Measurements from ENCODE around the gene PRKCH.

The PRKCH gene

GRCh38 chr14:61586544-61587055, 265.2 kb downstream of the PRKCH start:
- Histone ChIP-seq H3K4me1 (ENCODE audit: insufficient read depth, low read length) (peaks cover 19% of the 10 kb centered on the region), H3K79me2 (ENCODE audit: insufficient read depth, low read length) (no peaks in the 10 kb centered on the region), H3K9ac (ENCODE audit: low read depth, low read length) (no peak overlapping the region), H3K4me2 (ENCODE audit: insufficient read depth, low read length) (no peak overlapping the region), H2AFZ (ENCODE audit: low read depth, low read length) (no peak overlapping the region), H3K27ac (ENCODE audit: low read length) (no peak overlapping the region), H3K36me3 (ENCODE audit: insufficient read depth, low read length) (no peaks in the 10 kb centered on the region), H3K4me3 (ENCODE audit: low read depth in 1 of 2, low read length in 2 of 2) (no peak overlapping the region), H4K20me1 (ENCODE audit: insufficient read depth, low read length) (0 out of 2 replicates have a peak, but pooled peaks cover 3% of the 10 kb centered on the region), H3K27me3 (ENCODE audit: insufficient read depth, low read length, poor library complexity) (peaks cover 3% of the 10 kb centered on the region), H3K9me3 (ENCODE audit: insufficient read depth, low read length, severe bottlenecking) (no peaks in the 10 kb centered on the region)
- ATAC-seq (ENCODE audit: insufficient read depth, low read depth) = no peak
- DNase-seq = no peak
- TF ChIP-seq, protein P1, sequence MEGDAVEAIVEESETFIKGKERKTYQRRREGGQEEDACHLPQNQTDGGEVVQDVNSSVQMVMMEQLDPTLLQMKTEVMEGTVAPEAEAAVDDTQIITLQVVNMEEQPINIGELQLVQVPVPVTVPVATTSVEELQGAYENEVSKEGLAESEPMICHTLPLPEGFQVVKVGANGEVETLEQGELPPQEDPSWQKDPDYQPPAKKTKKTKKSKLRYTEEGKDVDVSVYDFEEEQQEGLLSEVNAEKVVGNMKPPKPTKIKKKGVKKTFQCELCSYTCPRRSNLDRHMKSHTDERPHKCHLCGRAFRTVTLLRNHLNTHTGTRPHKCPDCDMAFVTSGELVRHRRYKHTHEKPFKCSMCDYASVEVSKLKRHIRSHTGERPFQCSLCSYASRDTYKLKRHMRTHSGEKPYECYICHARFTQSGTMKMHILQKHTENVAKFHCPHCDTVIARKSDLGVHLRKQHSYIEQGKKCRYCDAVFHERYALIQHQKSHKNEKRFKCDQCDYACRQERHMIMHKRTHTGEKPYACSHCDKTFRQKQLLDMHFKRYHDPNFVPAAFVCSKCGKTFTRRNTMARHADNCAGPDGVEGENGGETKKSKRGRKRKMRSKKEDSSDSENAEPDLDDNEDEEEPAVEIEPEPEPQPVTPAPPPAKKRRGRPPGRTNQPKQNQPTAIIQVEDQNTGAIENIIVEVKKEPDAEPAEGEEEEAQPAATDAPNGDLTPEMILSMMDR (IDR thresholded peaks at IDR 0.05; ENCODE audit: borderline replicate concordance, extremely low read depth, low read length, poor library complexity, severe bottlenecking) = no peak
- no peak for TF ChIP-seq EZH2 (IDR thresholded peaks at IDR 0.05; ENCODE audit: borderline replicate concordance, low read depth, low read length, severe bottlenecking)

DNA sequence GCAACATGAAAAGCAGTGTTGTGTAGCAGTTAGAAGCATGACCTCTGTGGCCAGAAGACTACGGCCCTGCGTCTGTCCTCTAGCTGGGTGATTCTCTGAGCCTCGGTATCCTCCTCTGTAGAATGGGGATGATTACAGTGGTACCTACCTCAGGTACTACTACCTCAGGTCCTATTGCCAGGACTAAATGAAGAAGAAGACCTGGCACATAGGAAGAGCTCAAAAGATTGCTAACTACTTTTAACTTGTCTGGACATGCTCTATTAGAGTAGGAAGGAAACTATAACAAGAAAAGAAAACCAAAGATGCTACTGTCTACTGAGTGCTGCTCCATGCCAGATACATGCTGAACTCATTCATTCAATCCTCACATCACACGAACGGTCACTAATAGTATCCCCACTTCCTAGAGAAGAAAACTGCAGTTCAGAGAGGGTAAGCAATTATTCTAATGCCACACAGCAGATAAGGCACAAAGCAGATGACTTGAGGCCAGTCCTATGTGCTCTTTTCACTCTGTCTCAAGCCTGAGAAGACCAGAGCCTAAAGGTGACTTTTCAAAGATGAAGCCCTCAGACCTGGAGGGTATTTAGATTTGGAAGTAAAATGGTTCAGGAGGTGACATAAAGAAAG, 265.8 kb downstream of the PRKCH start:
- DNase-seq = no peak
- H3K79me2 ChIP-seq (ENCODE audit: insufficient read depth, low read length) = no peaks in the 10 kb centered on the region
- no peaks in the 10 kb centered on the region for H3K9me3 ChIP-seq (ENCODE audit: insufficient read depth, low read length, severe bottlenecking)
- no peak overlapping the region for H3K4me3 ChIP-seq (ENCODE audit: low read depth in 1 of 2, low read length in 2 of 2)
- H3K27ac ChIP-seq (ENCODE audit: low read length) = no peak overlapping the region
- H3K36me3 ChIP-seq (ENCODE audit: insufficient read depth, low read length) = no peaks in the 10 kb centered on the region
- peaks cover 19% of the 10 kb centered on the region for H3K4me1 ChIP-seq (ENCODE audit: insufficient read depth, low read length)
- no peak overlapping the region for H3K4me2 ChIP-seq (ENCODE audit: insufficient read depth, low read length)
- no peaks in the 10 kb centered on the region for H3K27me3 ChIP-seq (ENCODE audit: insufficient read depth, low read length, poor library complexity)
- no peak overlapping the region for H3K9ac ChIP-seq (ENCODE audit: low read depth, low read length)
- ATAC-seq (ENCODE audit: insufficient read depth, low read depth) = no peak
- H2AFZ ChIP-seq (ENCODE audit: low read depth, low read length) = no peak overlapping the region
- TF ChIP-seq, protein P1 (IDR thresholded peaks at IDR 0.05; ENCODE audit: borderline replicate concordance, extremely low read depth, low read length, poor library complexity, severe bottlenecking) = no peak
- TF ChIP-seq EZH2 (IDR thresholded peaks at IDR 0.05; ENCODE audit: borderline replicate concordance, low read depth, low read length, severe bottlenecking) = no peak
- 0 out of 2 replicates have a peak, but pooled peaks cover 3% of the 10 kb centered on the region for H4K20me1 ChIP-seq (ENCODE audit: insufficient read depth, low read length)

GRCh38 chr14:61588419-61588901, 267.1 kb downstream of the PRKCH start:
- no peaks in the 10 kb centered on the region for H3K9me3 ChIP-seq (ENCODE audit: insufficient read depth, low read length, severe bottlenecking)
- H2AFZ ChIP-seq (ENCODE audit: low read depth, low read length) = no peak overlapping the region
- no peak overlapping the region for H3K27ac ChIP-seq (ENCODE audit: low read length)
- TF ChIP-seq, protein P1 (IDR thresholded peaks at IDR 0.05; ENCODE audit: borderline replicate concordance, extremely low read depth, low read length, poor library complexity, severe bottlenecking) = no peak
- TF ChIP-seq EZH2 (IDR thresholded peaks at IDR 0.05; ENCODE audit: borderline replicate concordance, low read depth, low read length, severe bottlenecking) = no peak
- no peaks in the 10 kb centered on the region for H3K79me2 ChIP-seq (ENCODE audit: insufficient read depth, low read length)
- 0 out of 2 replicates have a peak, but pooled peaks cover 3% of the 10 kb centered on the region for H4K20me1 ChIP-seq (ENCODE audit: insufficient read depth, low read length)
- H3K27me3 ChIP-seq (ENCODE audit: insufficient read depth, low read length, poor library complexity) = no peaks in the 10 kb centered on the region
- DNase-seq = no peak
- no peak overlapping the region for H3K9ac ChIP-seq (ENCODE audit: low read depth, low read length)
- H3K4me3 ChIP-seq (ENCODE audit: low read depth in 1 of 2, low read length in 2 of 2) = no peak overlapping the region
- peaks cover 19% of the 10 kb centered on the region for H3K4me1 ChIP-seq (ENCODE audit: insufficient read depth, low read length)
- H3K4me2 ChIP-seq (ENCODE audit: insufficient read depth, low read length) = no peak overlapping the region
- no peaks in the 10 kb centered on the region for H3K36me3 ChIP-seq (ENCODE audit: insufficient read depth, low read length)
- ATAC-seq (ENCODE audit: insufficient read depth, low read depth) = no peak
